Caki2 (cell line): ENCODE measurements around the gene AMIGO3. TPM values are rescaled to one million over a fixed set of nuclear protein-coding genes. Genes with fewer than 3 reads are reported as not detected.
"Not testable (repeated sequence)": the region's sequence is repeated elsewhere in the genome, so short reads cannot be mapped to it uniquely, and the experiment has no call there.

Experiments
- DNase-seq: peaks from one replicate; pipeline ENCODE4 v3.0.0-alpha.2; 2015; ENCODE audit warnings: low read depth
- in situ Hi-C: cut with HindIII; loops from 2 replicates; pipeline ENCODE4 v1.10.0; 2016; ENCODE audit warnings: low sequenced_read_pairs, low pct_unique_long_range_greater_than_20kb, mixed read lengths
- total RNA-seq: library from RNA; depleted of rRNA; stranded (reverse); fragments of >200 nt; shearing (Covaris generic); gene quantifications from 2 replicates; pipeline ENCODE4 v1.2.3, GENCODE V29; 2014; ENCODE audit warnings: low replicate concordance

Gene AMIGO3
- total RNA-seq, 1 experiment from 2014 or later: not detected

GRCh38 chr3:49695350-49696015 is 24.0 kb downstream of the AMIGO3 start:
- in situ Hi-C loops: not testable (repeated sequence)

GRCh38 chr3:49694409-49695070 is 24.9 kb downstream of the AMIGO3 start:
- DNase-seq, in situ Hi-C loops: not testable (repeated sequence)

More at GRCh38 chr3:49695350-49696015, 24.0 kb downstream of the AMIGO3 start:
- not testable (repeated sequence) for DNase-seq

GRCh38 chr3:49691481-49691880 is 28.0 kb downstream of the AMIGO3 start:
- in situ Hi-C loops, DNase-seq: not testable (repeated sequence)

GRCh38 chr3:49690856-49691255 is 28.6 kb downstream of the AMIGO3 start:
- in situ Hi-C loops, DNase-seq: not testable (repeated sequence)

- in situ Hi-C loops, DNase-seq: not testable (repeated sequence)
Measured at GRCh38 chr3:49689908-49690624, 29.4 kb downstream of the AMIGO3 start.

GRCh38 chr3:49689046-49689907 is 30.2 kb downstream of the AMIGO3 start, which contains the start of the genes MST1 and RNF123:
Gene MST1 (minus strand): TSS chr3:49689474. CDS start chr3:49688691, 783 bp downstream.
Gene RNF123 (plus strand): TSS chr3:49689557. CDS start chr3:49691166, 1,609 bp downstream.
- in situ Hi-C loops: no loop called here
- DNase-seq: peak; percentile 71

GRCh38 chr3:49688338-49689045 is 31.0 kb downstream of the AMIGO3 start:
- DNase-seq, in situ Hi-C loops: not testable (repeated sequence)

GRCh38 chr3:49687424-49687795 is 32.1 kb downstream of the AMIGO3 start:
- DNase-seq, in situ Hi-C loops: not testable (repeated sequence)

- DNase-seq: not testable (repeated sequence)
Measured at GRCh38 chr3:49686769-49687423, 32.6 kb downstream of the AMIGO3 start.

GRCh38 chr3:49686346-49686745 is 33.1 kb downstream of the AMIGO3 start:
- DNase-seq, in situ Hi-C loops: not testable (repeated sequence)

More at GRCh38 chr3:49686769-49687423, 32.6 kb downstream of the AMIGO3 start:
- in situ Hi-C loops: not testable (repeated sequence)

GRCh38 chr3:49685846-49686245 is 33.6 kb downstream of the AMIGO3 start:
- DNase-seq, in situ Hi-C loops: not testable (repeated sequence)

- in situ Hi-C loops, DNase-seq: not testable (repeated sequence)
Measured at GRCh38 chr3:49685103-49685502, 34.4 kb downstream of the AMIGO3 start.

- DNase-seq, in situ Hi-C loops: not testable (repeated sequence)
Measured at GRCh38 chr3:49684453-49684852, 35.0 kb downstream of the AMIGO3 start.

- in situ Hi-C loops: no loop called here
- no peak for DNase-seq
Measured at GRCh38 chr3:49683162-49683561, 36.3 kb downstream of the AMIGO3 start.

GRCh38 chr3:49681543-49681942 is 37.9 kb downstream of the AMIGO3 start:
- in situ Hi-C loops: no loop called here
- DNase-seq: no peak

GRCh38 chr3:49681232-49681522 is 38.3 kb downstream of the AMIGO3 start:
- in situ Hi-C loops: no loop called here
- DNase-seq: no peak
